GM10266 (cell line): ENCODE data around the gene TAS2R46.

ENCODE experiments used
- DNase-seq: peaks from one replicate; pipeline ENCODE4 v3.0.0; 2012; ENCODE audit errors: extremely low spot score
- TF ChIP-seq, protein P1 (sequence below): IDR thresholded peaks from 2 replicates; pipeline ENCODE4 v1.5.1; 2012; ENCODE audit warnings: mild to moderate bottlenecking, low read depth; ENCODE audit not compliant: control insufficient read depth, insufficient read depth; ENCODE audit errors: missing control alignments

TAS2R46 gene

GRCh38 chr12:11085419-11085818, 23.3 kb upstream of the TAS2R46 start:
- no peak for DNase-seq
- TF ChIP-seq, protein P1, sequence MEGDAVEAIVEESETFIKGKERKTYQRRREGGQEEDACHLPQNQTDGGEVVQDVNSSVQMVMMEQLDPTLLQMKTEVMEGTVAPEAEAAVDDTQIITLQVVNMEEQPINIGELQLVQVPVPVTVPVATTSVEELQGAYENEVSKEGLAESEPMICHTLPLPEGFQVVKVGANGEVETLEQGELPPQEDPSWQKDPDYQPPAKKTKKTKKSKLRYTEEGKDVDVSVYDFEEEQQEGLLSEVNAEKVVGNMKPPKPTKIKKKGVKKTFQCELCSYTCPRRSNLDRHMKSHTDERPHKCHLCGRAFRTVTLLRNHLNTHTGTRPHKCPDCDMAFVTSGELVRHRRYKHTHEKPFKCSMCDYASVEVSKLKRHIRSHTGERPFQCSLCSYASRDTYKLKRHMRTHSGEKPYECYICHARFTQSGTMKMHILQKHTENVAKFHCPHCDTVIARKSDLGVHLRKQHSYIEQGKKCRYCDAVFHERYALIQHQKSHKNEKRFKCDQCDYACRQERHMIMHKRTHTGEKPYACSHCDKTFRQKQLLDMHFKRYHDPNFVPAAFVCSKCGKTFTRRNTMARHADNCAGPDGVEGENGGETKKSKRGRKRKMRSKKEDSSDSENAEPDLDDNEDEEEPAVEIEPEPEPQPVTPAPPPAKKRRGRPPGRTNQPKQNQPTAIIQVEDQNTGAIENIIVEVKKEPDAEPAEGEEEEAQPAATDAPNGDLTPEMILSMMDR, result no peak

DNA sequence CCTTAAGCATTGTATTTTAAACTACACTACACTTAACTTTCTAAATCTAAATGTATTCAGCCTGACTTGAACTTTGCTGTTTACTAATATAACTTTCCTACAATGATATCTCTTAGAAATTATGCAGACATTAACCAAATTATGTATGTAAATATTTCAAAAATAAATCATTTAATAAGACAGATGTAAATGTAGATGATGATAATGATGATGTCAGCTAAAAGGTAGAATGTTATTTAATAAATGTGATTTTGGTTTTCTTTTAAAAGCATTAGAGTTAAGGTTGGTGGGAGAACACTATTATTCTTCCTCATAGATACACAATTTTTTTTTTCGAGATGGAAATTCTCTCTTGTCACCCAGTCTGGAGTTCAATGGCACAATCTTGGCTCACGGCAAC, 19.9 kb upstream of the TAS2R46 start:
- no peak for DNase-seq
- TF ChIP-seq, protein P1, result no peak

DNA sequence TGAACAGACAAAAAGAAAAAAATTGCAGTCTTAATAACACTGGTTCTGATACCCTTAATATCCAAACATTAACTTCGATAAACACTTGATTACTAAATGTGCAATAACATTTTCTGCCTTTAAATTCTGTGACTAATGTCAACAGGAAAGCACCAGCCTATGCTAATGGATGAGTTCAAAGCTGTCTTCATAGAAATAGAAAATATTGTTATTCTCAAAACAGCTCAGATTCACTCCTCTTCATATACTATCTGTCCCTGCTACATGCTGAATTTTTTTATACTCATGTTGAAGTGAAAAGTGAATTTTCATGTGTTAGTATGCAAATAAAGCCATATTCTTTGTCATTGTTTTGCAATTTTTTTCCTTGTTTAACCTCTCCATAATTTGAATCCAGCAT, 16.2 kb upstream of the TAS2R46 start:
- DNase-seq, result no peak
- TF ChIP-seq, protein P1, result no peak

- no peak for DNase-seq
- TF ChIP-seq, protein P1, result no peak
Observed at GRCh38 chr12:11075642-11076041, 13.5 kb upstream of the TAS2R46 start.

- TF ChIP-seq, protein P1, result no peak
- no peak for DNase-seq
Observed at GRCh38 chr12:11071414-11071813, 9.3 kb upstream of the TAS2R46 start.

GRCh38 chr12:11070999-11071398, 8.9 kb upstream of the TAS2R46 start:
- TF ChIP-seq, protein P1, result no peak
- no peak for DNase-seq

DNA sequence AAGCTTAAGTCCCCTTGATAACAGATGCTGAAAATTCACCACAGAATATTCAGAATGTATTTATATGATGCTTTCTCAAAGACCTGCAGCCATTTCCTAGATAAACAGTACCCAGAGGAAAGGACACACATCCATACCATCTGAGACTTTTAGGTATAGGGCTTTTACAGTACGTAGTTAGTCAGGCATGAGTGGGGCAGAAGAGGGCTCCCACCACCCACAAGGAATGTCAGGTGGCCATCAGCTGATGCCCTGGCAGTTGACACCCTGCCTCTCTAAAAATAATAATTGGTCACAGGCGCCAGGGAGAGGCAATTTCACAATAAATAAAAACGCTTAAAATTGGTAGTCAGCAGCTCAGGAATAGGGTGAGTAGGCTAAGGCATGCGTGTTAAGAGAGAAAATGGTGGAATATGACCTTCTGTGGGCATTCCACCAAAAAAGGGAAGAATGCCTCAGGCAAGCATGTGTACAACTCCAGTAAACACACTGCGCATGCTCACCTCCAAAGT, 7.8 kb upstream of the TAS2R46 start:
- DNase-seq, result no peak
- TF ChIP-seq, protein P1, result no peak
